Naive B cell (primary cell): Measurements from ENCODE around the gene DGKE. TPM values are rescaled to one million over a fixed set of nuclear protein-coding genes. Genes with fewer than 3 reads are reported as not detected.

Experiments used
- ATAC-seq, 2 donors: fragments of 150-1000 bp; cut with Tn5 transposase; 2 replicates each; pipeline ENCODE4 v1.10.0; 2021; ENCODE audit warnings: low read depth in 2 of 2, mild to moderate bottlenecking in 2 of 2, moderate library complexity in 2 of 2
- DNase-seq: peaks from one replicate; pipeline ENCODE4 v3.0.0; 2022
- H3K27ac Mint-ChIP-seq, 6 donors: one replicate each; pipeline ENCODE4 v1.8.0; 2020 to 2022; ENCODE audit warnings: mild to moderate bottlenecking in 6 of 6, mixed read lengths in 6 of 6, moderate library complexity in 5 of 6, inconsistent platforms in 2 of 6
- H3K27me3 Mint-ChIP-seq, 3 donors: one replicate each; pipeline ENCODE4 v1.8.0; 2021 to 2022; ENCODE audit warnings: mixed read lengths in 3 of 3, mild to moderate bottlenecking in 1 of 3
- H3K36me3 Mint-ChIP-seq, 2 donors: one replicate each; pipeline ENCODE4 v1.8.0; 2020 to 2022; ENCODE audit warnings: mixed read lengths in 2 of 2, inconsistent platforms in 1 of 2, mild to moderate bottlenecking in 1 of 2
- H3K4me1 Mint-ChIP-seq, 3 donors: one replicate each; pipeline ENCODE4 v1.8.0; 2020 to 2022; ENCODE audit warnings: mixed read lengths in 3 of 3, inconsistent platforms in 1 of 3, mild to moderate bottlenecking in 1 of 3, moderate library complexity in 1 of 3
- H3K4me3 Mint-ChIP-seq, 8 donors: one replicate each; pipeline ENCODE4 v1.8.0; 2020 to 2022; ENCODE audit warnings: mild to moderate bottlenecking in 8 of 8, mixed read lengths in 8 of 8, moderate library complexity in 8 of 8, inconsistent platforms in 2 of 8
- H3K9me3 Mint-ChIP-seq, 7 donors: one replicate each; pipeline ENCODE4 v1.8.0; 2020 to 2022; ENCODE audit warnings: mixed read lengths in 7 of 7, mild to moderate bottlenecking in 5 of 7, inconsistent platforms in 2 of 7, moderate library complexity in 1 of 7
- polyA plus RNA-seq, 6 donors: library from polyadenylated mRNA; unstranded; fragments of 300-500 nt; fragmentation: Illumina TruSeq; gene quantifications; one replicate each; pipeline ENCODE4 v1.2.3, GENCODE V29; 2021; ENCODE audit warnings: low read depth in 6 of 6

The DGKE gene
- polyA plus RNA-seq, 6 donors from 2014 or later = 1.3 to 4.1 (median 3.3) TPM

DNA sequence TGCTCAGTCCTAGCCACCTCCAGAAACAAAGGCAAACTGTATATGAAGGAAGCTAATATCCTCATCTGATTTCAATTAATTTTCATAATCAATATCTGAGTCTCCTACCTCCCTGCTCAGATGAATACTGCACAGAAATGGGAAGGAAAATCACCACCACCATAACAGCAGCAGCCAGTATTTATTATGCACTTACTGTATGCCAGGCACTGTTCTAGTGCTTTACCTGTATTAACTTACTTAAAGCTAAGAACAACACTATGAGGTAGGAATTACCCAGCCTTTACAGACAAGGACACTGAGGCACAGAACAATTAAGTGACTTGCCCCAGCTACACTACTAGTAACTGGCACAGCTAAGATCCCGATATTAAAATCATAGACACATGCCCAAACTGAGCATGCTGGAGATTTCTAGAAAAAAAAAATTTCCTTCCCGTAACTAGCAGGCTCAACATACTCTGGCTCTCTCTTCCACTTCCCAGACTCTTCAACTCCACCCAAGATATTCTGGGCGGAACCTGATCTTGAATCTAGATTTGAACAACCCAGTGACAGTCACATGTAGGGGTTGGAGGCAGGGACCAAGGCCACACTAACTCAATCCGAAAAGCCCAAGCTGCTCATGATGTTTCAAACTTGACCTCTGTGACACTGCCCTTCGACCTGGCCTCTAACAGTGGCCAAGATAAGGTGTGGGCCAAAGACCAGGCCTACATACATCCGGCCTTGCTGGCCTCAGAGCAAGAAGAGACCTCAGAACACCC, 76.0 kb downstream of the DGKE start:
- Mint-ChIP-seq H3K4me1 (peaks cover 45 to 70% (median 67%) of the 10 kb centered on the region in 3 donors), H3K36me3 (peaks cover 17 to 24% of the 10 kb centered on the region in 2 donors), H3K27me3 (no peaks in the 10 kb centered on the region), H3K27ac (peak overlapping the region in 5 of 6 donors; percentile 74 to 98 (median 88)), H3K9me3 (no peaks in the 10 kb centered on the region), H3K4me3 (peak overlapping the region in 7 of 8 donors; percentile 64 to 95 (median 74))
- DNase-seq = no peak
- no peak for ATAC-seq

DNA sequence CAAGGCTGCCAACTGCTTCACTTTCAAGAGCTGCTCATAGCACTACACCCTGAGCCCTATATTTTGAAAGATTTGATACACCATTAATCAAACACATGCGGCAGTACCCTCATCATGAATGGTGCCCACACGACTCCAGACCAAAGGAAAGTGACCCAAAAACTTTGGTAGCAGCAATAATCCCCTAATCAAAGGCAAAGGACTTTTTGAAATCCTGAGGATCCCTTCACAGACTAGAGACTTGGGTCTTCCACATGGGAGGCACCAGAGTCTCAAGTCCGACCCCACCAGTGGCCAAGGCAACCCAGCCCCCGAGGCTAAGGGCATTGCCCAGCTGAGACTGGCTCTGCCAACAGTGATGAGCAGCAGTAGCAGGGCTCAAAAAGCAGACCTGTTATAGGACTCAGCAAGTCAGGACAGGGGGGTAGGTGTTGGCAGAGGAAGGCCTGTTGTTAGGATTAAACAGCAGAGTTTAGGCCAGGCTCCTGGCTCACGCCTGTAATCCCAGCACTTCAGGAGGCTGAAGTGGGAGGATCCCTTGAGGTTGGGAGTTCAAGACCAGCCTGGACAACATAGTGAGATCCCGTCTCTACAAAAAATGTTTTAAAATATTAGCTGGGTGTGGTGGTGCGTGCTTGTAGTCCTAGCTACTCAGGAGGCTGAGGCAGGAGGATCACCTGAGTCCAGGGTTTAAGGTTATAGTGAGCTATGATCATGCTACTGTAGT, 76.7 kb downstream of the DGKE start:
- Mint-ChIP-seq H3K36me3 (peaks cover 16 to 21% of the 10 kb centered on the region in 2 donors), H3K27ac (peak overlapping the region; percentile 74 to 95 (median 83)), H3K4me1 (peaks cover 49 to 76% (median 73%) of the 10 kb centered on the region in 3 donors), H3K4me3 (peak overlapping the region; percentile 48 to 95 (median 73)), H3K27me3 (no peaks in the 10 kb centered on the region), H3K9me3 (no peaks in the 10 kb centered on the region)
- DNase-seq (no peak), ATAC-seq (no peak)

DNA sequence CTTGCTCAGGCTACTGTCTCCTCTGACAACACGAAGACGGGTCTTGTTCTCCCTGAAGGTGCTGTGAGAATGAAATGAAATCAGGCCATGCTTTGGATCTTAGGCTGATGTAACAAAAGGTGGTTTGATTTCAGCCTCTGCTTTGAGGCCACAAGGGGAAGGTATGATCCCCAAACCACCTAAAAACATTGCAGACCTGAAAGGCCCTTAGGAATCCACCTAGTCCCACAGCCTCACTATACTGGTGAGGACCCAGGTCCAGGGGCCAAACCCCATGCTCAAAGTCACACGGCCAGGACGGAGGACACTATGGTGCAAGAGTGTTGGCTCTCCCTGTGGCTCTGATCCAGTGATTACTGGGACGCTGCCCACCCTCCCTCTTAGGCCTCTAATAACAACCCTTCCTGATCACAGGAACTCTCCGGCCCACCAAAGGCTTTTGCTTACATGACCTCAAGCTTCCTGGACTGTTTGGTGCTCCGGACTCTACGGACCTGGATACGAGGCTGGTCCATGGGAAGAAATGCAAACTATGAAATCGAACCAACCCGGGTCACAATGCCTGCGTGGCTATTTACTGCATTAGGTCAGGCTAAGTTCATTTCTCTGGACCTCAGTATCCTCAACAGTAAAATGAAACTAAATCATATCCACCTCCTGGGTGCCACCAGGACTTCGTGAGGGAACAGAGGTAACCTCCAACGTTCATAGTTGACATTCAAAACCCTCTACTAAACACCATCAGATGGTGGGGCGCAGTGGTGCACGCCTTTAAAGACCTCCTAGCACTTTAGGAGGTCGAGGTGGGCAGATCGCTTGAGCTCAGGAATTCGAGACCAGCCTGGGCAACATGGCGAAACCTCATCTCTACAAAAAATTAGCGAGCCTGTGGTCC, 78.4 kb downstream of the DGKE start:
- H3K27ac Mint-ChIP-seq = peak overlapping the region in 5 of 6 donors; percentile 42 to 88 (median 78)
- H3K4me1 Mint-ChIP-seq = peaks cover 47 to 69% (median 61%) of the 10 kb centered on the region in 3 donors
- peak overlapping the region; percentile 83 to 95 (median 93) for H3K4me3 Mint-ChIP-seq
- H3K36me3 Mint-ChIP-seq = peaks cover 4 to 5% of the 10 kb centered on the region in 2 donors
- H3K27me3 Mint-ChIP-seq = no peaks in the 10 kb centered on the region
- H3K9me3 Mint-ChIP-seq = peaks cover 0 to 4% (median 0%) of the 10 kb centered on the region in 7 donors
- ATAC-seq (no peak), DNase-seq (no peak)

GRCh38 chr17:56913000-56913311, 79.0 kb downstream of the DGKE start:
- Mint-ChIP-seq H3K4me3 (peak overlapping the region; percentile 83 to 95 (median 93)), H3K9me3 (peaks cover 0 to 10% (median 0%) of the 10 kb centered on the region in 7 donors), H3K27ac (peak overlapping the region in 3 of 6 donors; percentile 69 to 96 (median 88)), H3K27me3 (no peaks in the 10 kb centered on the region), H3K4me1 (peaks cover 42 to 63% (median 55%) of the 10 kb centered on the region in 3 donors), H3K36me3 (no peaks in the 10 kb centered on the region)
- ATAC-seq = no peak
- no peak for DNase-seq

- Mint-ChIP-seq H3K27me3 (no peaks in the 10 kb centered on the region), H3K4me1 (peaks cover 38 to 59% (median 50%) of the 10 kb centered on the region in 3 donors), H3K4me3 (peak overlapping the region; percentile 83 to 95 (median 93))
These were observed 79.5 kb downstream of the DGKE start for GRCh38 chr17:56913353-56913866.

DNA sequence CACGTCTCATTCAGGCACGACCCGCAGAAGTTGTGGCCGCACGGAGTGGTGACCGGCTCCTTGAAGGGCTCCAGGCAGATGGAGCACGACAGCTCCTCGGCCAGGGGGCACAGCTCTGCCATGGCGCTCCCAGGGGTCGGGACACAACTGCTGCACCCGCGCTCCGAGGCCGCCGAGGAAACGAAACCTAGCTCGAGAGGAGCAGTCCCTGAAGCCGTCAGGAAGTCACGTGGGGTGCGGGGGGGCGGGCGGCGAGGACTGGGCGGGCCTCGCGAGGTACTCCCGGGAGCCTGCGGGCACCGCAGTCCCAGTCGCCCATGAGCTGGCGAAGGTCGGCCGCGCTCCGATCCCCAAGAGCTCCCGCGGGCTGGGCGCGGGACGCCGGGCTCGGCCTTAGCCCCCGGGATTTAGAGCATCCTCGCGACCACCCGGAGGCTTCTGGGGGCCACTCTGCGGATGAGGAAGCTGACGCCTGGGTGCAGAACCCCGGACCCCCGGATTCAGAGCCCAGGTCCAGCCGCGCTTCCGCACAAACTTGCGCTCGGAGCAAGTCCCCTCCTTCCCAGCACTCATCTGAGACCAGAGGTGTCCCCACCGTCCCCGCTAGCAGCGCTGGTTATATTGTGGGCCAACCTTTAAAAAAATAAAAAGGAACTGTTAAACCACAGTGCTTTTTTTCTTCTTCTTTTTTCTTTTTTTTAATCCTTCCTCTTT, 80.1 kb downstream of the DGKE start, which contains the start of gene TRIM25:
Gene TRIM25, minus strand, starts transcription at position 183 of the 714 bp plus-strand sequence. Its CDS starts 61 bp downstream, at position 122.
- Mint-ChIP-seq H3K4me3 (peak within 1 kb of the TSS; percentile 83 to 95 (median 93)), H3K27ac (peak within 1 kb of the TSS; percentile 86 to 96 (median 96)), H3K27me3 (no peaks in the 10 kb centered on the region), H3K36me3 (no peaks in the 10 kb centered on the region), H3K4me1 (peaks cover 32 to 52% (median 44%) of the 10 kb centered on the region in 3 donors), H3K9me3 (peaks cover 0 to 13% (median 0%) of the 10 kb centered on the region in 7 donors)
- DNase-seq (peak; percentile 82), ATAC-seq (peak; percentile 91)

More at GRCh38 chr17:56913353-56913866, 79.5 kb downstream of the DGKE start:
- H3K27ac Mint-ChIP-seq = peak overlapping the region; percentile 69 to 96 (median 90)
- no peaks in the 10 kb centered on the region for H3K36me3 Mint-ChIP-seq
- H3K9me3 Mint-ChIP-seq = peaks cover 0 to 13% (median 0%) of the 10 kb centered on the region in 7 donors
- DNase-seq = no peak
- peak; percentile 61 to 66 for ATAC-seq

DNA sequence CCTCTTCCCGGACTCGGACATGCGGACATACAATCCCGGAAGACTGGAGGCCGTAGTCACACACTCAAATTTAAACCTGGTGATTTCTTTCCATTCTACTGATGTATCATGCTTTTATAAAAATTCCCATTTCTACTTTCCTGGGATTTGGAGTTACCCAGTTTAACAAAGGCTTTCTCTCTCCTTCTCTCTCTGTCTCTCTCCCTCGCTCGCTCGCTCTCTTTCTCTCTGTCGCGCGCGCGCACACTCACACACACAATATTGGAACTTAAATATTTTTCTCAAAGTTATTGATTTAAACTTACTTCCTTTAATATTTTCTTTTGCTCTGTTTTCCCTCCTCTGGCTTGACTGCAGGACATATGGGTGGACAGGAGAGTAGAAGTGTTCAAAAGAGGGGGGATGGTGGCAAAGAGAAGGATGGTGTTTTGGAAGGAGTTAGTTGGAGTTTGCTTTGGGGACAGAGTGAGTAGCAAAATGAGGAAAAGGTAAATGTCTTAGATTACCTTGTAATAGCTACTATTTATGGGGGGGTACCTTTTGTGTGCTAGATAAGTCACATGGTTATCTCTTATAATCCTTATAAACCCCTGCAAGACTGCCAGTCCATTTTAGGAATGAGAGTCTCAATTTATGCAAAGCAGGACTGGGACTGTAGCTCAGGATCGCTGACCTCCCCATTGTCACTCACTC, 80.8 kb downstream of the DGKE start:
- H3K36me3 Mint-ChIP-seq = no peaks in the 10 kb centered on the region
- no peak for DNase-seq
- ATAC-seq = no peak
- H3K27me3 Mint-ChIP-seq = no peaks in the 10 kb centered on the region
- peak overlapping the region; percentile 83 to 95 (median 93) for H3K4me3 Mint-ChIP-seq
- H3K9me3 Mint-ChIP-seq = peaks cover 0 to 13% (median 0%) of the 10 kb centered on the region in 7 donors
- H3K4me1 Mint-ChIP-seq = peaks cover 30 to 45% (median 37%) of the 10 kb centered on the region in 3 donors
- peak overlapping the region; percentile 67 to 96 (median 93) for H3K27ac Mint-ChIP-seq

- DNase-seq = no peak
These were observed 83.8 kb downstream of the DGKE start for GRCh38 chr17:56917559-56918296.

DNA sequence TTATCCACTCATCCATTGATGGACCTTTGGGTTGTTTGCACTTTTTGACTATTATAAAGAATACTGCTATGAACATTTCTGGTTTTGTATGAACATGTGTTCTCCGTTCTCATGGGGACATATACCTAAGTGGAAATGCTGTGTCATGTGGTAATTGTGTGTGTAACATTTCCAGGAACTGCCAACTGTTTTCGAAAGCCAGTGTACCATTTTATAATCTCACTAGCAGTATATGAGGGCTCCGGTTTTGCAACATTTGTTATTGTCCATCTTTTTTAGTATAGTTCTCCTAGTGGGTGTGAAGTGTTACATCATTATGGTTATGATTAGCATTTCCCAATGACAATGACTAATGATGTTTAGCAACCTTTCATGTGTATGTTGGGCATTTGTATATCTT, 85.0 kb downstream of the DGKE start:
- Mint-ChIP-seq H3K4me3 (peak overlapping the region in 1 of 8 donors; percentile 21), H3K27ac (no peak overlapping the region), H3K36me3 (no peaks in the 10 kb centered on the region), H3K4me1 (peaks cover 12 to 16% (median 14%) of the 10 kb centered on the region in 3 donors), H3K27me3 (no peaks in the 10 kb centered on the region), H3K9me3 (peaks cover 0 to 13% (median 0%) of the 10 kb centered on the region in 7 donors)
- no peak for ATAC-seq
- no peak for DNase-seq

More at GRCh38 chr17:56917559-56918296, 83.8 kb downstream of the DGKE start:
- peaks cover 0 to 13% (median 0%) of the 10 kb centered on the region in 7 donors for H3K9me3 Mint-ChIP-seq
- peak overlapping the region in 1 of 8 donors; percentile 54 for H3K4me3 Mint-ChIP-seq
- H3K4me1 Mint-ChIP-seq = peaks cover 12 to 19% (median 14%) of the 10 kb centered on the region in 3 donors
- H3K36me3 Mint-ChIP-seq = no peaks in the 10 kb centered on the region
- peak overlapping the region in 1 of 6 donors; percentile 30 for H3K27ac Mint-ChIP-seq
- no peak for ATAC-seq
- no peaks in the 10 kb centered on the region for H3K27me3 Mint-ChIP-seq
